SHP77 (cell line): ENCODE results near the gene DNAH9.

Experiments used
- DNase-seq, 2 experiments: peaks; one replicate each; lab custom pipeline; 2025; lab: John Stamatoyannopoulos, UW

DNAH9 gene

DNA sequence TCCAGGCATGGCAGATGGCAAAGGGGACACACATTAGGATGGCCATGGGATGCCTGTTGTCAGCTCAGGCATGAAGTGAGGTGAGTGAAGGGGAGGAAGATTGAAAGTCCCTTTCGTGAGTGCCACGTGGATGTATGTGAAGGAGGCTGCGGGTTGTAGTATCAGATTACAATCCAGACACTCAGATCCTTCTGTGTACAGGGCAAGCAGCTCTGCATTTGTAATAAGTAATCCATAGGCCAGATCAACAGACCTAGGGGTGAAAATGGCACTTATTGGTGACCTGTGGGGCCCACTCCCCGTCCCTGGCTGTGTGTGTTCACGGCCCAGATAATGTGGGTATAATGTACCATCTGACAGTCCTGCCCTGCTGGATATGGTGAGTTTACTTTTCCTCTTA, 159.5 kb downstream of the DNAH9 start:
- no peak for DNase-seq

- DNase-seq = no peak
Observed at GRCh38 chr17:11768106-11768505, 169.8 kb downstream of the DNAH9 start.

GRCh38 chr17:11768981-11769380, 170.7 kb downstream of the DNAH9 start:
- no peak for DNase-seq

GRCh38 chr17:11772031-11772430, 173.8 kb downstream of the DNAH9 start:
- no peak for DNase-seq

DNA sequence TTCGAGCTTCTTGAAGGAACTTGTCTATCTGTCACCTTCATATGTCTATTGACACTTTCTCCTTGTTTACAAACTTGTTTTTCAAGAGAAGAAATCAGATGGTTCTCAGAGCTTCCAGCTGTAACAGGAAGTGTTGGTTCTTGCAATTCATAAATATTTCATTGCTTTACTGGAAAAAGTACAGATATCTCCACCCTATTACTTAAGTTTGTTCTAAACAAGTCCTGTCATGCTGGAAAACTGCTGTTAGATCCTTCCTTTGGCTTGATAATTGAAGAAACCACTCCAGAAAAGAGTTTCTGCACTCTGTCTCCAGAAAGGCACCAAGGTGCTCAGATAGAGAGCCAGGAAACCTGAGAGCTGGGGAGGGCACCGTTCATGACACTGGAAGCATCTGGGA, 181.6 kb downstream of the DNAH9 start:
- no peak for DNase-seq

DNA sequence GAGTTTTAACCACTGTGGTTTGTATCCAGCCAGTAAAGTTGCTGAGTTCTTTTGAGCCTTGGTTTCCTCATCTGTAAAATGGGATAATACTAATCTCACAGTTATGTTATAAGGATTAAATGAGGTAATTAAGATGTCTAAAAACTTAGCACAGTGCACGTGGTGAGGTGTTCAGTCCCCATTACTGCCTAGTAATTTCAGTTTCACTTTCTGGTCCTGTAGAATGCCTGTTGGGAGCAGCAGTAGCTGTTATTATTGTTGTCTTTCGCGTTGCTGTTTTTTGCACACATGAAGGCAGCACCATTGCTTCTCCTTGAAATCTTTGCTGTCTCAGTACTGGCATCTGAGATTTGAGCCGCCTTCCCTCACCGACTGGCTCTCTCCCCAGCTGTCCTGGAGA, 182.4 kb downstream of the DNAH9 start:
- no peak for DNase-seq

GRCh38 chr17:11786711-11787438, 188.6 kb downstream of the DNAH9 start:
- no peak for DNase-seq

DNA sequence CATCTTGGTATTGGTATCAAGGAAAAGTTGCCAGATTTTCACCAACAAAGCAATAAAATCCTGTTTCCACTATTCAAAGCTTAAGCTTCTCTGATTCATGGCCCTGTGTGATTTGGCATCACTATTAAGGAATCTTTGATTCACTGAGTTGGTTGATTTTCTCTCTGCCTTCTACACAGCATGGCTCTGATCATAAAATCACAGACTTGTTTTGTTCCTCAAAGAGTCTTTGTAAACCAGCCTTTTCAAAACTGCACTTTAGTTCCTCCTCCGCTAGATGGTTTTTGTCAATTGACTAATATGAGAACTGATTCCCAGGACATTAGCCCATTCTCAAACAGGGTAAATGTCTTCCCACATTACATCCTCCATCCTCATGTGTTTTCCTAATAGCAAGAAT, 197.6 kb downstream of the DNAH9 start:
- no peak for DNase-seq

GRCh38 chr17:11797803-11798202, 199.5 kb downstream of the DNAH9 start:
- no peak for DNase-seq

DNA sequence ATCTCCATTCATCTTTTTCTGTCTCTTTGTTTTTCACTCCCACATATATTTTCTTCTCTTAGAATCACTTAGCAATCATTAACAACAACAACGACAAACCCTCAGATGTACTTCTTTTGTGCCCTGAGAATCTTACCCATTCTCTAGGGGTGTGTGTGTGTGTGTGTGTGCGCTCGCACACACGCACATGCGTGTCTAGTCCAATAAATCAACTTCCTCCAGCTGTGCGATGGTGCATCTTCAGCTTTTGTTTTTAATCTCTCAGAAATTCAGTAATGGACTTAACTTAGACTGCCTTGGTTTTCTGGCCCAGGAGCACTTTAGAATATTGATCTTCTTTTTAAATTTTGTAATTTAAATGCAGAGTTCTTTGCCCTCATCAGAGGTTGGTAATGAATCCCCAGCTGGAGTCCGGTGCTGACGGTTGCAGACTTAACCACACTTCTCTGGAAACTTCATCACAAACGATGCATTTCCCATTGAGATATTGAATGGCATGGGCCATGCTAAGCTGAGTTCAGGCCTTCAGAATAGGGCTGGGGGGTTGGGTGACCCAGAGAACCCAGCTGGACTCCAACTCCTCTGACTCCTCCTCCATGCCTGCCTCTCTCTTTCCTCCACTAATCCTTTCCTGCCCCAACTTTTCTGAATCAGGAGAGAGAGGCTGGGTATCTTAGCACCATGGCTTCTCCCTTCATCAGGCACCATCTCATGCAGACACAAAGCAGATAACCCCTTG, 205.1 kb downstream of the DNAH9 start:
- no peak for DNase-seq

GRCh38 chr17:11805138-11805537, 206.9 kb downstream of the DNAH9 start:
- DNase-seq = no peak

GRCh38 chr17:11805952-11806351, 207.7 kb downstream of the DNAH9 start:
- DNase-seq = no peak

- DNase-seq = no peak
Observed at GRCh38 chr17:11807606-11808005, 209.3 kb downstream of the DNAH9 start.

GRCh38 chr17:11813278-11813677, 215.0 kb downstream of the DNAH9 start:
- DNase-seq = no peak

- DNase-seq = no peak
Observed at GRCh38 chr17:11813871-11814270, 215.6 kb downstream of the DNAH9 start.

DNA sequence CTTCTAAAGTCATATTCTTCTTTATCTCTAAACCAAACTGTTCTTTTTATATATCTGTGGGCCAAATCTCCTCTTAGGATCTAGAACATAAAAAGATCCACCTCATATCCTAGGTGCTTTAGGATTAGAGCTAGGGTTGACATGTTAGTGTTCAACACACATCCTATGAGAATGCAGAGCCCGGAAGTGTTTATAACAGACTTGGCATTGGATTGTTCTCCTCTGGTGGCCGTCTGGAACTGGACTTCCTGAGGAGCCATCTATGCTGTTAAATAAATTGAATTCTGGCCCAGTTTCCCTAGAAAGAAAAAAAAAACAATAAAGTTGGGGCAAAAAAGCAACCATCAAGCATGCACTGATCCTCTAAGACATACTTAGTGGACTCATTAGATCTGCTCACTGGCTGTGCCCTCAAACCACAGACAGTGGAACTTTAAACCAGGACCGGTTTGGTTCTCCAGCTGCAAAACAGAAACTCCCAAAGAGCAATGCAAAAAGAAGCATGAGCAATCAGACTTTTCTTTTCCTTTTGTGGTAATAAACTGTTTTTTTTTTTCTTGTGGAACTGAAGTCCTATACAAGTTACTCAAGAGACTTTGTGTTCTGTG, 216.5 kb downstream of the DNAH9 start:
- DNase-seq = no peak

GRCh38 chr17:11816409-11816808, 218.1 kb downstream of the DNAH9 start:
- no peak for DNase-seq

GRCh38 chr17:11823862-11824261, 225.6 kb downstream of the DNAH9 start:
- no peak for DNase-seq

DNA sequence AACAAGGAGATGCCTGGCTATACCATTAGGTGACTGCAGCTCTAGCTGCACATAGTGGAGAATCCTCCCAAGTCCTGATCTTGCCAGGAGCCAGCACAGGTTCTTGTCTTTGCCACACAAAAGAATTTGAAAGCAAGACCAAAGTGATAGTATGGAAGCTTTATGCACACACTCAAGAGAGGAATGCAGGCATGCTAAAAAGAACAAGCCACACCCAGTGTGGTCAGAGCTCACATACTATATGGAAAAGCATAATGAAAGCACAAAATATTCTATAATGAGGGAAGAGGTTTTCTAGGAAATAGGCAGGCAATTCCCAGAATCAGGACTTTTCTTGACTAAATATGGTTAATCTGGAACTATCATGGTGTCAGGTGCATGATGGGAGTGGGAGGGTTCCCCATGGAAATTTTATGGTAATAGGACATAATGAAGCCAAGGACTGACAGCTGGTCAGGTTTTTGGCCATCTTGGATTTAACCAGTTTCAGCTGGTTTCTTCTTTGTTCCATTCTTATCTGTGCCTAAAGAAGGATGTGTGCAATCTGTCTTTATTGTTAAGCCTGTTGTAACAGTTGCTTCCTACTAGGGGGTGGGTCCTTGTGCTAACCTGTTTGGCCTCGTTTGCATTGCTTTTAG, 227.4 kb downstream of the DNAH9 start:
- no peak for DNase-seq

GRCh38 chr17:11832401-11833137, 234.3 kb downstream of the DNAH9 start:
- no peak for DNase-seq

GRCh38 chr17:11836508-11836907, 238.2 kb downstream of the DNAH9 start:
- no peak for DNase-seq

- DNase-seq = no peak
Observed at GRCh38 chr17:11840052-11840451, 241.8 kb downstream of the DNAH9 start.
